GM10266 (cell line): Measurements from ENCODE around the gene DPP10.

Experiments used
- DNase-seq: peaks from one replicate; pipeline ENCODE4 v3.0.0; 2012; ENCODE audit errors: extremely low spot score
- TF ChIP-seq, protein P1 (sequence below): IDR thresholded peaks from 2 replicates; pipeline ENCODE4 v1.5.1; 2012; ENCODE audit warnings: mild to moderate bottlenecking, low read depth; ENCODE audit not compliant: control insufficient read depth, insufficient read depth; ENCODE audit errors: missing control alignments

The DPP10 gene

DNA sequence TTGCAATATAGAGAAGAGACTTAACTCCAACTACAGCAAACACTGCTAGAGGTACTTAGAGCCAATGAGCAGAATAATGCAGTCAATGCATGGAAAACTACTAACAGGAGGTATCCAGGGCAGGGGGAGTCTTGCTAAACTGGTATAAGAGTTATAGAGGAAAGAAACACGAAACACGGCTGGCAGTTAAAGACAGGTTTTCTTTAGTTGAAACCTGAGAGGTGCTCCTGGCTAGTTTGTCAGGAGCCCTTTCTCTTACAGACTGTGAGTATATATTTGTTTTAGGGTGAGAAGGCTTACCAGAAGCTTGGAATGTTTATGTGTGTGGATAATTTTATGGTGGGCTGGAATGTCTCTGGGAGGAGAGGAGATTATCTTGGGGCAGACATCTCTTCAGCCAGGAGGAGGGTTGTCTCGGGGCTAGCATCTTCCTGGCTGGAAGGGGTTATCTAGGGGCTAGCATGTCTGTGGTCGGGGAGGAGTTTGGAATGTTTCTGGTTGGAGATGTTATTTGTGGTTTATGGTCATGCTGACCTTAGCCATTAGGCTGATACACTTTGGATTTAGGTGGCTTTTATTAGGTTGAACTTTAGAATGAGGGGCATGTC lies 1048.8 kb downstream of the DPP10 start:
- DNase-seq = no peak
- TF ChIP-seq, protein P1, sequence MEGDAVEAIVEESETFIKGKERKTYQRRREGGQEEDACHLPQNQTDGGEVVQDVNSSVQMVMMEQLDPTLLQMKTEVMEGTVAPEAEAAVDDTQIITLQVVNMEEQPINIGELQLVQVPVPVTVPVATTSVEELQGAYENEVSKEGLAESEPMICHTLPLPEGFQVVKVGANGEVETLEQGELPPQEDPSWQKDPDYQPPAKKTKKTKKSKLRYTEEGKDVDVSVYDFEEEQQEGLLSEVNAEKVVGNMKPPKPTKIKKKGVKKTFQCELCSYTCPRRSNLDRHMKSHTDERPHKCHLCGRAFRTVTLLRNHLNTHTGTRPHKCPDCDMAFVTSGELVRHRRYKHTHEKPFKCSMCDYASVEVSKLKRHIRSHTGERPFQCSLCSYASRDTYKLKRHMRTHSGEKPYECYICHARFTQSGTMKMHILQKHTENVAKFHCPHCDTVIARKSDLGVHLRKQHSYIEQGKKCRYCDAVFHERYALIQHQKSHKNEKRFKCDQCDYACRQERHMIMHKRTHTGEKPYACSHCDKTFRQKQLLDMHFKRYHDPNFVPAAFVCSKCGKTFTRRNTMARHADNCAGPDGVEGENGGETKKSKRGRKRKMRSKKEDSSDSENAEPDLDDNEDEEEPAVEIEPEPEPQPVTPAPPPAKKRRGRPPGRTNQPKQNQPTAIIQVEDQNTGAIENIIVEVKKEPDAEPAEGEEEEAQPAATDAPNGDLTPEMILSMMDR = no peak

DNA sequence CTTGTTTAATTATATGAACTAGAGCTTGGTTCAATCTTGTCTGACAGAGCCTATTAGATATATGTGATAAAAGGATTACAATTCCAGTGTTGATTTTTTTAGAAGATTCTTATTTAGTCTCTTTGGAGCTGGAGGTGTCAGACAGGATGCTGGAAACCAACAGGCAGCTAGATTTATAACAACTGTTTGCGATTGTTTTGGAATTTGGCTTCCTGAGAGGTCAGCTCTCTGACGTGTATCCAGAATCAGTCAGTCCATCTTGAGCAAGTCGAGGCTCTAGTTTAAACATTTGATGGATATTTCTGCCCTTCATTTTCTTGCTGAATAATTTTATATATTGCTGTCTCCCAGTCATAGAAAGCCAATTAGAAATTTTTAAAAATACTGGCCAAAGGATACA lies 1062.9 kb downstream of the DPP10 start:
- no peak for DNase-seq
- TF ChIP-seq, protein P1 = no peak

DNA sequence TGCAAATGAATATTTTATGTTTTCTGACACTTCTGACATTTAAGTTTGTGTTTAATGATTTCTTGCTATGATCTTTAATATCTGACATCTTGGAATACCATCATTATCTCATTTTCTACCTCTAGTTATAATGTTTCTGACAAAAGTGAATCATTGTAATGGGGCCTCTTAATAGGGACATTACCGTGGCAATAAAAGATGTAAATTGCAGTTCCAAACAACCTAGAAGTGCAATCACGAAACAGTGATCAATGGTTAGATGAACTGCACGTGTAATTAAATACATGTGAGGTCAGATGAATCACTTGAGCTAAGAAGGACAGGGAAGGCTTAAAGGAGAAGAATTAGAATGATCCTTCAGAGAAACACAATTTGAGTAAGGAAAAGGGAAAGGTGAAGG lies 1078.3 kb downstream of the DPP10 start:
- TF ChIP-seq, protein P1 = no peak
- DNase-seq = no peak

DNA sequence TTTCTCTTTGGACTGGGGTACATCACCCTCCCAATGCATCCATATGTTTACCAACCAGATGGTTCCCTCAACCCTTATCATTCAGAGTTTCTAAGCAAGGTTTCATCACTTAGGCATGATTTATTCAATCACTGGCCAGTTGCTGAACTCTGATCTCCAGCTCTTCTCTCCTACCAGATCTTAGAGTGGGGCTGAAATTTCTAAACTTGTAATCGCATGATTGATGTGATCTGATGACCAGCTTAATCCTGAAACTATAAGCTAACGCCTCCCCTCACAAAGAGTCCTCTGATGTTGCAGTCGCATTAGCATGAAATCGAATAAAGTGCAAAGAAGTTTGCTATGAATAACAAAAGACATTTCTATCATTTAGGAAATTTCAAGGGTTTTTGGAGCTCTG lies 1082.0 kb downstream of the DPP10 start:
- TF ChIP-seq, protein P1 = no peak
- no peak for DNase-seq

DNA sequence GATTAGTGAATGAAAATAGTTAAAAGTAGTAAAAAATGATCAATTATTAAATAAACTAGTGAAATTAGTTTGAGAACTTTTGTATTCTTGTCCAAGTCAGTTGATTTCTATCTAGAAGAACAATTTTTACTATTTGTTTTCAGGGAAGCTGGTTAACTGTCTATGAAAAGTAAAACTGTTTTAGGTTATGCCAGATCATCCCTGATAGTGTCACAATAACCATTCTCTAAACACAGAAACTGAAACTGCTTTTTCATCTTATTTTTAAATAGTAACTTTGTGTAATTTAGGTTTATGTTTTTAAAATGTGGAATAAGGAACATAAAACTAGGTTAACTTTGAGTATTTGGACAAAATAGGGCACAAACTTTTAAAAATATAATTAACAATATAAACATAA lies 1087.2 kb downstream of the DPP10 start:
- DNase-seq = no peak
- TF ChIP-seq, protein P1 = no peak

DNA sequence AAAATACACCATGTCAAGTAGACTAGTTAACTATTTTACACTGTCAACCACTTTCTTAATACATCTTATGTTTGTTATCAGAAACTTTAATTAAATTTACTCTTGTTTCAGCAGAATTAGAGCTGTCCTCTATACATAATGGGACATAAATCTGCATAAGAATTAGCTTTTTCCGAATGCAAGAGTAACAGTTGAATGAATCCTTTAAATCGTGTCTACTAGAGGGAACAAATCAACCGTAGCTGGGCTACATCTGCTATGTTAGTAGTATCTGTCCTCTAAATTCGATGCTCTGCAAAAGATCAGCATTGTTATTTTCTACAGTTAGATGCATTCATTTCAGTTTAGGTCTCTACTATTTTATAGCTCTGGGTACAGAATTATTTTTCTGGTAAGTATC lies 1090.6 kb downstream of the DPP10 start:
- no peak for DNase-seq
- TF ChIP-seq, protein P1 = no peak

DNA sequence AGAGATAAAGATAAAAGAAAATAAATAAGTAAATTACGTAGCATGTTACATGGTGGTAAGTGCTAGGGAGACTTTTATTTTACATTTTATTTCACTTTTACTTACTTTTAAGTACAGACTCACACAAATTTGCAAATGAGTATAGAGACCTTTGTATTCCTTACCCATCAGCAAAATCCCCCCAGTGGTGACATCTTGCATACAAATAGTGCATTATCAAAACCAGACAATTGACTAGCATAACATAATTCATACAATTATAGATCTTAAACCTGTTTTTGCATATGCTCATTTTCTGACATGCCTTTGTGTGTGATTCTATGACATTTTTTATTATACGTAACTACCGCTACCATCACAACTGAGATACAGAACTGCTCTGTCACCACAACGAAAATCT lies 1099.4 kb downstream of the DPP10 start:
- TF ChIP-seq, protein P1 = no peak
- no peak for DNase-seq
